HG03025 (cell line): ENCODE results near the gene CDH24.

ENCODE experiments used
- ATAC-seq: cut with Tn5 transposase; IDR thresholded peaks from one replicate; pipeline ENCODE4 v1.9.1; 2021; ENCODE audit warnings: mild to moderate bottlenecking, moderate library complexity; ENCODE audit not compliant: unreplicated experiment, low FRiP score

Gene CDH24

DNA sequence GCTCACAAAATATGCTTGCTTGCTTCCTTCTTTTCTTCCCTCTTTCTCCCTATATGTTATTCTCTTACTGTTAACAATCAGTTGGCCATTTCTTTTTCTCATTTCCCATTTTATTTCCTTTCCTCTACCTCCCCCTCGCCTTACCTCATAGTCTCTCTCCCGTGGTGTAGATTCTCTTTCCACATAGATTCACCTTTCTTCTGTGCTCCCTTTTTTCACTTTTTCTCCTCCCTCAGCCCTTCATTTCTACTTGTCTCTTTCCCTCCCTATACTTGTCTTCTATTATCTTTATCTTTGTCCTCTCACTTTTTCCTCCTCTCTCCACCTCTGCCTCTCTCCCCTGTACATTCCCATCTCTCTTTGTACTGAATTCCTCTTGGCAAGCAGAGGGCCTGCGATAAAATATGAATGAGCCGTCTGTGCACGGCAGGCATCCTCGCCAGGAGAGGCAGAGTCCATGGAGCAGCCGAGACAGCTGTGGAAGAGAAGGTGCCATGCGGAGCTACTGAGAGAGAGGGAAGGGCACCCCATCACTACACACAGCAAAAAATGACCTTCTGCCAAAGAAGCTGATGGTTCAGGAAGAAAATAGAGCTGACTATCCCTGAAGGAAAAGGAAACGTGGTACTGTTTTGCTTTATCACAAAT, 59.5 kb downstream of the CDH24 start:
- no peak for ATAC-seq
